Kidney epithelial cell (primary cell): ENCODE data around the gene PTPRF. TPM values are rescaled to one million over a fixed set of nuclear protein-coding genes. Genes with fewer than 3 reads are reported as not detected.

ENCODE experiments used
- DNase-seq: peaks from one replicate; pipeline ENCODE4 v3.0.0-alpha.2; 2010; ENCODE audit warnings: low read depth
- H3K27me3 ChIP-seq: 2 replicates; pipeline ENCODE4 v1.6.0; 2011; ENCODE audit warnings: low read length; ENCODE audit not compliant: control insufficient read depth, insufficient read depth
- H3K36me3 ChIP-seq: 2 replicates; pipeline ENCODE4 v1.5.1; 2011; ENCODE audit warnings: low read length; ENCODE audit not compliant: control insufficient read depth, insufficient read depth
- H3K4me3 ChIP-seq: 2 replicates; pipeline ENCODE4 v1.5.1; 2011; ENCODE audit warnings: low read depth, mild to moderate bottlenecking, control low read depth, low read length
- total RNA-seq: library from RNA; depleted of rRNA; stranded (reverse); fragments of >200 nt; gene quantifications from 2 replicates; pipeline ENCODE4 v1.2.3, GENCODE V29; 2015
- TF ChIP-seq, protein P1 (sequence below): IDR thresholded peaks from 2 replicates; pipeline ENCODE4 v1.5.1; 2011; ENCODE audit warnings: mild to moderate bottlenecking, moderate library complexity, low read length, control low read depth, inconsistent platforms; ENCODE audit not compliant: insufficient read depth, poor library complexity, severe bottlenecking

Gene PTPRF
- total RNA-seq, 1 donor from 2014 or later, result 297 TPM

GRCh38 chr1:43659212-43660166 lies 128.8 kb downstream of the PTPRF start:
- TF ChIP-seq, protein P1, sequence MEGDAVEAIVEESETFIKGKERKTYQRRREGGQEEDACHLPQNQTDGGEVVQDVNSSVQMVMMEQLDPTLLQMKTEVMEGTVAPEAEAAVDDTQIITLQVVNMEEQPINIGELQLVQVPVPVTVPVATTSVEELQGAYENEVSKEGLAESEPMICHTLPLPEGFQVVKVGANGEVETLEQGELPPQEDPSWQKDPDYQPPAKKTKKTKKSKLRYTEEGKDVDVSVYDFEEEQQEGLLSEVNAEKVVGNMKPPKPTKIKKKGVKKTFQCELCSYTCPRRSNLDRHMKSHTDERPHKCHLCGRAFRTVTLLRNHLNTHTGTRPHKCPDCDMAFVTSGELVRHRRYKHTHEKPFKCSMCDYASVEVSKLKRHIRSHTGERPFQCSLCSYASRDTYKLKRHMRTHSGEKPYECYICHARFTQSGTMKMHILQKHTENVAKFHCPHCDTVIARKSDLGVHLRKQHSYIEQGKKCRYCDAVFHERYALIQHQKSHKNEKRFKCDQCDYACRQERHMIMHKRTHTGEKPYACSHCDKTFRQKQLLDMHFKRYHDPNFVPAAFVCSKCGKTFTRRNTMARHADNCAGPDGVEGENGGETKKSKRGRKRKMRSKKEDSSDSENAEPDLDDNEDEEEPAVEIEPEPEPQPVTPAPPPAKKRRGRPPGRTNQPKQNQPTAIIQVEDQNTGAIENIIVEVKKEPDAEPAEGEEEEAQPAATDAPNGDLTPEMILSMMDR, result no peak
- H3K36me3 ChIP-seq, result peaks cover 5% of the 10 kb centered on the region
- no peaks in the 10 kb centered on the region for H3K27me3 ChIP-seq
- H3K4me3 ChIP-seq, result no peak overlapping the region
- DNase-seq, result no peak

DNA sequence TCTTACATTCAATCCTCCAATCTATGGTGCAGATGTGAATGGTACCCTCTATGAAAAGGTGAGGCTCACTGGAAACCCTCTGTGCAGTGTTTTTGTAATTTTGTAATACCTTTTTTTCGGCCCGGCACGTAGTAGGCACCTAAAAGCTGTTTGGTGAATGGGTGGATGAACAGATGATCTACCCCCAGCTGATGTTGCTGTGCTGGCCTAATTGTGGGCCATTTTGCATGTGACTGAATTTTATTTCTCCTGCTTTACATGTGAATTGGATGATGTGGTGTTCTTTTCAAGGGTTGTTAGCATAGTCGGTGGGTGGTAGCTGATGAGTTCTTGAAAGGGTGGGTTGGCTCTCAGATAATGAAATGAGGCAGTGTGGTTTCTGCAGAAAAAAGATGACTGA lies 129.7 kb downstream of the PTPRF start:
- H3K36me3 ChIP-seq, result peaks cover 5% of the 10 kb centered on the region
- TF ChIP-seq, protein P1, result no peak
- no peak for DNase-seq

DNA sequence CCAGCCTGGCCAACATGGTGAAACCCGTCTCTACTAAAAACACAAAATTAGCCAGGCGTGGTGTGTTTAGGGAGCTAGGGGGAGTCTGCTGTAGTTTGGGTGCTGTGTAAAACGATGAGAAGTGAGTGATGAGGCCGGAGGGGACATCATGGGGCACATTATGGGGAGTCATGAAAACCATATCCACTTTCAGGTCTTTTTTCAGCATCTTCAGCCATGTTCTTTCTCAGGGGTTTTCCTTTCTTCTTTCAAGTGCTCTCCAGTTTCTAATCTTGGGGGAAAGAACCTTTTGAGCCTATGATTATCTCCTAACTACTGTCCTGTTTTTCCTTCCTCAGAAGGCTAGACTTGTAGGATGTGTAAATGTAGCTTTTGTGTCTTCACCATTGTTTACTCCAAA lies 133.7 kb downstream of the PTPRF start:
- H3K36me3 ChIP-seq, result peaks cover 2% of the 10 kb centered on the region
- no peak for DNase-seq
- TF ChIP-seq, protein P1, result no peak

More for the DNA sequence above, 129.7 kb downstream of the PTPRF start:
- Histone ChIP-seq H3K27me3 (no peaks in the 10 kb centered on the region), H3K4me3 (no peak overlapping the region)

DNA sequence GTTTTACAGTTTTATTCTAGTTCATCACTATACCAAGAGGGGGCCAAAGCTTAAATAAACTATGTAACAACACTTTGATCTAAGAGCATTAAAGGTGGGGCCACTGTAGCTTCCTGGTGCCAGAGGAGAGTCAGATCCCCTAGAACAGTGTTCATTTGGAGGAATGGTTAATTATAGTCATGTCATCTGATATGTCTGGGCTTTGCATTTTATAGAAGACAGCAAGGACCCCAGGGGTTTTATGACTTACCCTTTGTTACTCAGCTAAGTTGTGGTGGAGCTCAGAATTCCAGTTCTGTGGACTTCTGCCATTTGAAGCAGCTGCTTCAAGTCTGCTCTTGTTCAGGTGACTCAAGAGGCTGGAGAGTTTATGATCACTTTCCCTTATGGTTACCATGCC lies 135.9 kb downstream of the PTPRF start:
- TF ChIP-seq, protein P1, result no peak
- no peak for DNase-seq
- Histone ChIP-seq H3K4me3 (no peak overlapping the region), H3K27me3 (no peaks in the 10 kb centered on the region), H3K36me3 (peaks cover 3% of the 10 kb centered on the region)

More for the DNA sequence above, 133.7 kb downstream of the PTPRF start:
- Histone ChIP-seq H3K4me3 (no peak overlapping the region), H3K27me3 (no peaks in the 10 kb centered on the region)

DNA sequence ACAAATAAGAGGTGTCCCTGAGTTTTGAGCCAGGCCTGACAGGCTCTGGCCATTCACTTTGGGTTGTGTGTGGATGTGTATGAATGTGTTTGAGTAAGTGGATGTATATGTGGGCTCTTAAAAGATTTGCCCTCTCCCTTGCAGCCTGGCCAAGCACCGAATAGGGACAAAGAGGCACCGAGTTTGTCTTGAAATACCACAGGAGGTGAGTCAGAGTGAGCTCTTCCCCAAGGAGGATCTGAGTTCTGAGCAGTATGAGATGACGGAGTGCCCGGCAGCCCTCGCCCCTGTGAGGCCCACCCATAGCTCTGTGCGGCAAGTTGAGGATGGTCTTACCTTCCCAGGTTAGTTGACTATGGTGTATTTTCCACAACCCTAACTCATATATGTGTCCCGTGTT lies 138.3 kb downstream of the PTPRF start:
- no peaks in the 10 kb centered on the region for H3K27me3 ChIP-seq
- TF ChIP-seq, protein P1, result no peak
- no peak overlapping the region for H3K4me3 ChIP-seq
- peaks cover 3% of the 10 kb centered on the region for H3K36me3 ChIP-seq
- no peak for DNase-seq
